OCI-LY1 (cell line): ENCODE measurements around the gene ZNF518A.

Experiments
- H2AFZ ChIP-seq: fragments of 200-600 bp; sonication (generic), shearing (Covaris generic); 2 replicates; pipeline ENCODE4 v1.6.0; 2014; ENCODE audit warnings: antibody characterized with exemption, mild to moderate bottlenecking, low read length
- H3F3A ChIP-seq: fragments of 200-600 bp; sonication (generic), shearing (Covaris generic); 2 replicates; pipeline ENCODE4 v1.6.0; 2014; ENCODE audit warnings: mild to moderate bottlenecking, antibody characterized with exemption, low read length, moderate library complexity; ENCODE audit not compliant: insufficient read depth
- H3K27ac ChIP-seq: fragments of 200-600 bp; sonication (generic); 2 replicates; pipeline ENCODE4 v1.5.1; 2014; ENCODE audit warnings: low read length, mixed run types, mild to moderate bottlenecking, low read depth; ENCODE audit not compliant: poor library complexity, severe bottlenecking
- H3K27me3 ChIP-seq: fragments of 200-600 bp; sonication (generic); 2 replicates; pipeline ENCODE4 v1.6.0; 2014; ENCODE audit warnings: antibody characterized with exemption, mild to moderate bottlenecking, low read length, moderate library complexity; ENCODE audit not compliant: insufficient read depth
- H3K36me3 ChIP-seq: fragments of 200-600 bp; sonication (generic); 2 replicates; pipeline ENCODE4 v1.6.1; 2014; ENCODE audit warnings: mild to moderate bottlenecking, antibody characterized with exemption, low read length, moderate library complexity, mixed read lengths; ENCODE audit not compliant: insufficient read depth
- H3K4me1 ChIP-seq: fragments of 200-600 bp; sonication (generic); 2 replicates; pipeline ENCODE4 v1.5.1; 2014; ENCODE audit warnings: mild to moderate bottlenecking, low read length, moderate library complexity; ENCODE audit not compliant: insufficient read depth, severe bottlenecking
- H3K4me2 ChIP-seq: fragments of 200-600 bp; sonication (generic), shearing (Covaris generic); 2 replicates; pipeline ENCODE4 v1.6.1; 2014; ENCODE audit warnings: low read length
- H3K4me3 ChIP-seq: fragments of 200-600 bp; sonication (generic); 2 replicates; pipeline ENCODE4 v1.5.1; 2014; ENCODE audit warnings: low read length, low read depth, mild to moderate bottlenecking, mixed read lengths; ENCODE audit not compliant: poor library complexity, severe bottlenecking
- H3K79me2 ChIP-seq: fragments of 200-600 bp; shearing (Covaris generic); 2 replicates; pipeline ENCODE4 v1.6.1; 2016; ENCODE audit warnings: mixed run types, low read length, mixed read lengths; ENCODE audit not compliant: insufficient read depth
- H3K9ac ChIP-seq: fragments of 200-600 bp; sonication (generic), shearing (Covaris generic); 2 replicates; pipeline ENCODE4 v1.6.1; 2014; ENCODE audit warnings: mild to moderate bottlenecking, low read length, mixed read lengths
- H3K9me2 ChIP-seq: fragments of 200-600 bp; sonication (generic), shearing (Covaris generic); 2 replicates; pipeline ENCODE4 v1.6.1; 2014; ENCODE audit warnings: low read depth, mild to moderate bottlenecking, low read length, mixed read lengths
- H3K9me3 ChIP-seq: fragments of 200-600 bp; shearing (Covaris generic); 2 replicates; pipeline ENCODE4 v1.6.1; 2014; ENCODE audit warnings: low read length, mixed read lengths
- H4K20me1 ChIP-seq: fragments of 200-600 bp; sonication (generic), shearing (Covaris generic); 2 replicates; pipeline ENCODE4 v1.6.0; 2016; ENCODE audit warnings: mild to moderate bottlenecking, low read length; ENCODE audit not compliant: insufficient read depth
- EZH2 ChIP-seq: fragments of 200-600 bp; sonication (generic), shearing (Covaris generic); IDR thresholded peaks from 2 replicates; pipeline ENCODE4 v1.8.0; 2017; ENCODE audit warnings: borderline replicate concordance, mixed run types, mild to moderate bottlenecking, antibody characterized with exemption, low read length, moderate library complexity, mixed read lengths
- TF ChIP-seq, protein P1 (sequence below): fragments of 200-600 bp; sonication (generic), shearing (Covaris generic); IDR thresholded peaks from 2 replicates; pipeline ENCODE4 v1.5.1; 2017; ENCODE audit warnings: mild to moderate bottlenecking, antibody characterized with exemption, low read length, moderate library complexity, mixed read lengths

Gene ZNF518A

DNA sequence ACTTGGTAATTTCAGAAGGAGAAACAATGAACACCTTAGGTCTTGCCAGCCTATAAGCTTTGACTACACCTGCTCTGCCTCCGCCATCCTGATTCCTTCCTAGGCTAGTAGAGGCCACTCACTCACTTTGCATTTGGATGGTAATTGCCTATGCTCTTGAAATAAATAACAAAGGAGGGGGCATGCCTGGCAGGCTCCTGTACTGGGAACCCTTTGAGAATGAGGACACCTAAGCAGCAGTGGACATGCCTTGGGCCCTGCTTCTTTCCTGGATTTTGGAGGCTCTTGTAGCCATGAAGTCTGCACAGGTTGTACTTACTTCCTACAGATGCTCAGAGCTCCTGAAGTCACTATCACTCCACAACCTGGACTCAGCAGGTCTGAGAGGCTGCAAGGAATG lies 75.5 kb downstream of the ZNF518A start:
- H2AFZ ChIP-seq: no peak overlapping the region
- no peak overlapping the region for H3K4me2 ChIP-seq
- H3K4me3 ChIP-seq: no peak overlapping the region
- H3K9me2 ChIP-seq: no peaks in the 10 kb centered on the region
- H3K9ac ChIP-seq: no peak overlapping the region
- H4K20me1 ChIP-seq: no peaks in the 10 kb centered on the region
- H3K27ac ChIP-seq: no peak overlapping the region
- H3K27me3 ChIP-seq: no peaks in the 10 kb centered on the region
- H3K9me3 ChIP-seq: no peaks in the 10 kb centered on the region
- TF ChIP-seq, protein P1, sequence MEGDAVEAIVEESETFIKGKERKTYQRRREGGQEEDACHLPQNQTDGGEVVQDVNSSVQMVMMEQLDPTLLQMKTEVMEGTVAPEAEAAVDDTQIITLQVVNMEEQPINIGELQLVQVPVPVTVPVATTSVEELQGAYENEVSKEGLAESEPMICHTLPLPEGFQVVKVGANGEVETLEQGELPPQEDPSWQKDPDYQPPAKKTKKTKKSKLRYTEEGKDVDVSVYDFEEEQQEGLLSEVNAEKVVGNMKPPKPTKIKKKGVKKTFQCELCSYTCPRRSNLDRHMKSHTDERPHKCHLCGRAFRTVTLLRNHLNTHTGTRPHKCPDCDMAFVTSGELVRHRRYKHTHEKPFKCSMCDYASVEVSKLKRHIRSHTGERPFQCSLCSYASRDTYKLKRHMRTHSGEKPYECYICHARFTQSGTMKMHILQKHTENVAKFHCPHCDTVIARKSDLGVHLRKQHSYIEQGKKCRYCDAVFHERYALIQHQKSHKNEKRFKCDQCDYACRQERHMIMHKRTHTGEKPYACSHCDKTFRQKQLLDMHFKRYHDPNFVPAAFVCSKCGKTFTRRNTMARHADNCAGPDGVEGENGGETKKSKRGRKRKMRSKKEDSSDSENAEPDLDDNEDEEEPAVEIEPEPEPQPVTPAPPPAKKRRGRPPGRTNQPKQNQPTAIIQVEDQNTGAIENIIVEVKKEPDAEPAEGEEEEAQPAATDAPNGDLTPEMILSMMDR: no peak
- no peak for TF ChIP-seq EZH2
- H3K79me2 ChIP-seq: no peaks in the 10 kb centered on the region
- H3K4me1 ChIP-seq: no peaks in the 10 kb centered on the region
- no peaks in the 10 kb centered on the region for H3F3A ChIP-seq
- peaks cover 88% of the 10 kb centered on the region for H3K36me3 ChIP-seq

DNA sequence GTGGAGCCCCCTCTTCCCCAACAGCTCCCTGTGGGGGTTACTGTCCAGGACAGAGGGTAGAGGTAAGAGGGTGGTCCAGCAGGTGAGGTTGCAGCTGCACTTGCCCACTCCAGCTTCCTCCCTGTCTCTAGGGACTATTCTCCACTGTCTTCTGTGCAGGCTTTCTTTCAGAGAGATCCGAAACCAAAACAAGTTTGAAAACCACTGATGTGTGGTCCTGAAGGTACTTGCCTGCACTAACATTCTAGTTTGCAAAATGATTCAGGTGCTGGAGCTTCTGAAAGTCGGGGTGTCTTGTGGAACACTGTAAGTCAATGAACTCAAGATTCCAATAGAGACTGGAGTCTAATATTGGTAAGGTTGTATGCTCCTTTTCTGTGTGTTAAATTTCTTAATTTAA lies 78.2 kb downstream of the ZNF518A start:
- H3K27me3 ChIP-seq: no peaks in the 10 kb centered on the region
- no peak overlapping the region for H3K4me3 ChIP-seq
- no peak overlapping the region for H3K9ac ChIP-seq
- no peaks in the 10 kb centered on the region for H3K4me1 ChIP-seq
- no peaks in the 10 kb centered on the region for H3F3A ChIP-seq
- no peak overlapping the region for H2AFZ ChIP-seq
- no peaks in the 10 kb centered on the region for H3K9me2 ChIP-seq
- no peak overlapping the region for H3K27ac ChIP-seq
- H3K9me3 ChIP-seq: no peaks in the 10 kb centered on the region
- no peaks in the 10 kb centered on the region for H4K20me1 ChIP-seq
- H3K4me2 ChIP-seq: no peak overlapping the region
- peaks cover 89% of the 10 kb centered on the region for H3K36me3 ChIP-seq
- TF ChIP-seq, protein P1: no peak
- no peak for TF ChIP-seq EZH2
- no peaks in the 10 kb centered on the region for H3K79me2 ChIP-seq

DNA sequence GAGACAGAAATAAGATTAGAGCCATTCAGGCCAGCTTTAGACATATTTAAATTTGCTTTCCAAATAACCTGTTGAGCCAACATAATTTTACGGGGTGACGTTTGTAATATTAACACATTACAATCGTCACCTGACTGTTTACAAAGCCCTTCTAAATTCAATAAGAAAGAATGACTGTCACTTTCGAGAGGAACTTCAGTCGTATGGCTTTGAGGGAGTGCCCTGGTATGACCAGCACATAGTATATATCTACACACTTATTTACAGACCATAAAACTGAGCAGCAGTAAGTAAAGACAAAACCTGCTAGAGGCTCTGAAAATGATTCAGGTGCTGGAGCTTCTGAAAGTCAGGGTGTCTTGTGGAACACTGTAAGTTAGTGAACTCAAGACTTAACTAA lies 78.8 kb downstream of the ZNF518A start:
- no peak overlapping the region for H3K4me2 ChIP-seq
- no peaks in the 10 kb centered on the region for H3F3A ChIP-seq
- no peak for TF ChIP-seq EZH2
- TF ChIP-seq, protein P1: no peak
- no peaks in the 10 kb centered on the region for H3K9me2 ChIP-seq
- H3K27ac ChIP-seq: no peak overlapping the region
- no peaks in the 10 kb centered on the region for H3K27me3 ChIP-seq
- no peak overlapping the region for H3K4me3 ChIP-seq
- H4K20me1 ChIP-seq: no peaks in the 10 kb centered on the region
- H3K9me3 ChIP-seq: no peaks in the 10 kb centered on the region
- H3K9ac ChIP-seq: no peak overlapping the region
- H3K36me3 ChIP-seq: peaks cover 89% of the 10 kb centered on the region
- no peaks in the 10 kb centered on the region for H3K79me2 ChIP-seq
- no peak overlapping the region for H2AFZ ChIP-seq
- H3K4me1 ChIP-seq: no peaks in the 10 kb centered on the region
